ENCODE results near the gene LAPTM5. TPM values are rescaled to one million over a fixed set of nuclear protein-coding genes. Genes with fewer than 3 reads are reported as not detected.

LAPTM5 gene
- total and polyA plus RNA-seq, 2 donors (not counting 1 experiment from before 2014, with no cell fraction given): 1,384 to 1,519 TPM

DNA sequence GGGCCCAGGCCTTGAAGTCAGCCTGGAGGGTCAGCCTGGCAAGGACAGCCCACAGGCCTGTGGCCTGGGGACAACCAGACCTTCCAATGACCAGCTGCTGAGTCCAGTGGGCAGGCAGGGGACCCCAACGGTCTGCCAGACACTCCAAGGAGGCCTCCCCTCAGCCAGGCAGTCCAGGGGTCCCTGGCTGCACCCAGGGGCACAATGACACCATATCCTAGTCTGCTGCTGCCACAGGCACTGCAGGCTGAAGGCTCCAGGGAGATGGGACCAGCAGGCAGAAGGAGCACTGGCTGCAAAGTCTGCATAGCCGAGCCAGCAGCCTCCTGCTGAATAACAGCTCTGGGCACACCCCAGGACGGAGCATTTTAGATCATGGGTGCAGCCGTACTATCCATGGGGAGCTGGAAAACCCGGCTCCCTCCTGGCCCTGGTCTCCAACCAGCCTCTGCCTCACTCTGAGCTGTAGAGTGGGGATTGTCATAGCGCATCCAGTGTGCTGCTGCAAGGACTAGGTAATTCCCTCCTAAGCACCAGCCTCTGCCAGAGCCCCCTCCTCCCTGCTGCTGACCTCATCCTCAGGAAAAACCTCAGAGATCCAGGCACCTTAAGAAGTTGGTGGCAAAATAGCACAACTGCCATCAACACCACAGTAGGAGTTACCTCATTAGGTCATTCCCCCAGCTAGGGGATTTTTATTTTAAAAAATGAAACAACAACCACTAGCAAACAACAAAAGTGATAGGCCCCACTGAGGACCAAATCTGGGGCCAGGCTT, 4.8 kb upstream of the LAPTM5 start:
- Histone ChIP-seq H3K4me3 (ENCODE audit: control extremely low read depth in 1 of 5, extremely low read depth in 1 of 5, insufficient read depth in 1 of 5, low read depth in 2 of 5, low read length in 4 of 5) (no peak overlapping the region), H2AFZ (ENCODE audit: insufficient read depth, low read depth, low read length, poor library complexity, severe bottlenecking) (peak overlapping the region; percentile 34), H3K9ac (ENCODE audit: low read length) (peak overlapping the region; percentile 98), H3K79me2 (ENCODE audit: control insufficient read depth, insufficient read depth, low read length) (peaks cover 46% of the 10 kb centered on the region), H3K27me3 (replicated peaks in 1 of 4; ENCODE audit: control extremely low read depth in 1 of 4, control insufficient read depth in 3 of 4, insufficient read depth in 4 of 4, low read length in 3 of 4) (no peaks in the 10 kb centered on the region), H3K9me3 (ENCODE audit: control extremely low read depth in 1 of 3, control insufficient read depth in 2 of 3, insufficient read depth in 1 of 3, low read length in 2 of 3) (no peaks in the 10 kb centered on the region), H3K4me2 (replicated peaks; ENCODE audit: low read depth, low read length, poor library complexity, severe bottlenecking) (peak overlapping the region; percentile 94), H4K20me1 (ENCODE audit: control insufficient read depth, insufficient read depth, low read length, poor library complexity, severe bottlenecking) (peaks cover 1% of the 10 kb centered on the region), H3K27ac (ENCODE audit: low read length in 2 of 2) (peak overlapping the region; percentile 82 to 98), H3K4me1 (ENCODE audit: control insufficient read depth in 2 of 2, insufficient read depth in 2 of 2, low read length in 2 of 2) (peaks cover 68 to 78% of the 10 kb centered on the region in 2 donors), H3K36me3 (replicated peaks in 1 of 2; ENCODE audit: control extremely low read depth in 1 of 2, control insufficient read depth in 1 of 2, extremely low read depth in 1 of 2, insufficient read depth in 2 of 2, low read length in 1 of 2) (no peaks in the 10 kb centered on the region)
- intact Hi-C loops (cut with micrococcal nuclease): loop anchor here (1.0 to 2.0 kb wide), 2 partner anchors 11 to 18 kb away; no protein-coding TSS in a partner anchor
- Mint-ChIP-seq H3K9me3 (ENCODE audit: insufficient read depth) (no peaks in the 10 kb centered on the region), H3K27me3 (no peaks in the 10 kb centered on the region), H3K4me1 (peaks cover 86% of the 10 kb centered on the region), H3K4me3 (peak overlapping the region; percentile 92), H3K27ac (peak overlapping the region; percentile 95)
- ATAC-seq (ENCODE audit: low read depth): peak; percentile 56
- peak; percentile 71 for DNase-seq
- TF ChIP-seq EZH2 (IDR thresholded peaks at IDR 0.05; ENCODE audit: borderline replicate concordance, insufficient read depth, low read depth, low read length, poor library complexity, severe bottlenecking): no peak
- TF ChIP-seq, protein P1, sequence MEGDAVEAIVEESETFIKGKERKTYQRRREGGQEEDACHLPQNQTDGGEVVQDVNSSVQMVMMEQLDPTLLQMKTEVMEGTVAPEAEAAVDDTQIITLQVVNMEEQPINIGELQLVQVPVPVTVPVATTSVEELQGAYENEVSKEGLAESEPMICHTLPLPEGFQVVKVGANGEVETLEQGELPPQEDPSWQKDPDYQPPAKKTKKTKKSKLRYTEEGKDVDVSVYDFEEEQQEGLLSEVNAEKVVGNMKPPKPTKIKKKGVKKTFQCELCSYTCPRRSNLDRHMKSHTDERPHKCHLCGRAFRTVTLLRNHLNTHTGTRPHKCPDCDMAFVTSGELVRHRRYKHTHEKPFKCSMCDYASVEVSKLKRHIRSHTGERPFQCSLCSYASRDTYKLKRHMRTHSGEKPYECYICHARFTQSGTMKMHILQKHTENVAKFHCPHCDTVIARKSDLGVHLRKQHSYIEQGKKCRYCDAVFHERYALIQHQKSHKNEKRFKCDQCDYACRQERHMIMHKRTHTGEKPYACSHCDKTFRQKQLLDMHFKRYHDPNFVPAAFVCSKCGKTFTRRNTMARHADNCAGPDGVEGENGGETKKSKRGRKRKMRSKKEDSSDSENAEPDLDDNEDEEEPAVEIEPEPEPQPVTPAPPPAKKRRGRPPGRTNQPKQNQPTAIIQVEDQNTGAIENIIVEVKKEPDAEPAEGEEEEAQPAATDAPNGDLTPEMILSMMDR (IDR thresholded peaks at IDR 0.05): no peak
- CTCF ChIA-PET: interaction anchor here (0.6 to 27.3 kb wide), 6 partner anchors 8 to 817 kb away, joined by 3 to 769 read pairs (median 6); partner anchors contain the start of gene MATN1
- POLR2A ChIA-PET: interaction anchor here (0.7 to 4.7 kb wide), 9 partner anchors 8 to 44 kb away, joined by 4 to 40 read pairs (median 7); no protein-coding TSS in a partner anchor
- WGBS (ENCODE audit: insufficient coverage): 94% methylated on average over 5 of the region's 6 CpGs

Measured in B cell (primary cell).